Measurements from ENCODE around the gene PTX3.

DNA sequence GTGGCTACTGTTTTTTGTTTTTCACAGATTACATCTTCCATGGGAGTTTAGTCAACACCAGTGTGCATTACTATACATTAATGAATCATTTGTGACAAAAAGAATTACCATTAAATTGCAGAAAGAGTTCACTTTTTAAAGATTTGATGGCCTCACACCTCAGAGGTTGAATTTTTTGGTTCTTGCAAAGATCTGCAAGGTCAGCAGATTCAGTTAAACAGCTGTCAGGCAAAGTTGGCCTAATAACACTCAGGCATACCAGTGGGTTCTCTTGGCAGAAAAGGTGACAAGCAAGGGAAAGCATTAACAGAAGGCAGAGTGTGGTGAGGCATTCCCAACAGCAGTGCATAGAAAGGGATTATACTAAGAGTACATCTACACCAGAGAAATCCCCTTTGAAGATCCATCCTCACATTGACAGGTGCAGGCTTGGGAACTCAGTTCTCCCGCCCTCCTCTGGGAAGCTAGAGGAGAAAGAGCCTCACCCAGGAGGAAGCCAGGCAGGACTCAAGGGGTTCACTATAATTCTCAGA lies 24.3 kb upstream of the PTX3 start:
- TF ChIP-seq, protein P1, sequence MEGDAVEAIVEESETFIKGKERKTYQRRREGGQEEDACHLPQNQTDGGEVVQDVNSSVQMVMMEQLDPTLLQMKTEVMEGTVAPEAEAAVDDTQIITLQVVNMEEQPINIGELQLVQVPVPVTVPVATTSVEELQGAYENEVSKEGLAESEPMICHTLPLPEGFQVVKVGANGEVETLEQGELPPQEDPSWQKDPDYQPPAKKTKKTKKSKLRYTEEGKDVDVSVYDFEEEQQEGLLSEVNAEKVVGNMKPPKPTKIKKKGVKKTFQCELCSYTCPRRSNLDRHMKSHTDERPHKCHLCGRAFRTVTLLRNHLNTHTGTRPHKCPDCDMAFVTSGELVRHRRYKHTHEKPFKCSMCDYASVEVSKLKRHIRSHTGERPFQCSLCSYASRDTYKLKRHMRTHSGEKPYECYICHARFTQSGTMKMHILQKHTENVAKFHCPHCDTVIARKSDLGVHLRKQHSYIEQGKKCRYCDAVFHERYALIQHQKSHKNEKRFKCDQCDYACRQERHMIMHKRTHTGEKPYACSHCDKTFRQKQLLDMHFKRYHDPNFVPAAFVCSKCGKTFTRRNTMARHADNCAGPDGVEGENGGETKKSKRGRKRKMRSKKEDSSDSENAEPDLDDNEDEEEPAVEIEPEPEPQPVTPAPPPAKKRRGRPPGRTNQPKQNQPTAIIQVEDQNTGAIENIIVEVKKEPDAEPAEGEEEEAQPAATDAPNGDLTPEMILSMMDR (IDR thresholded peaks at IDR 0.05): no peak
- TF ChIP-seq POLR2A (IDR thresholded peaks at IDR 0.05) (no peak), POLR2AphosphoS5 (IDR thresholded peaks at IDR 0.05) (no peak)

Data from breast epithelium (tissue), 3 donors.